ENCODE results near the gene ZFYVE9.

ZFYVE9 gene

DNA sequence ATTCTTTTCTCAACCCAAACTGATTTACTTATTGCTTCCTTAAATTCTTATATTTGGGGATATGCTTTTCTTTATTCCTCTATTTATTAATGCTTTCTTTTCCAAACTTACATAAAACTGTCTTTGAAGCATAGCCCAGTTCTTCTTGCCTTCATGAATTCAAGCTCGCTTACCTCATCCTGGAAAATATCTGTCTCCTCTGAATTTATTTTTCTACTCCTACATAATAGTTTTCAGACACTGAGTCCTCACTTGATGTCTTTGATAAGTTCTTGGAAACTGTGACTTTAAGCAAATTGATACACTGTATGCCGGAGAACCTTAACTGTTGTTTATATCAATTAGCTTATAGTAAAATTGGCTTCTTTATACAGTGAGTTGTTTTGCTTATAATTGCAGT lies 93.8 kb downstream of the ZFYVE9 start:
- in situ Hi-C loops (cut with HindIII; ENCODE audit: low sequenced_read_pairs) = loop anchor here (10.0 kb wide), 1 partner anchor 49 kb away; no protein-coding TSS in a partner anchor

DNA sequence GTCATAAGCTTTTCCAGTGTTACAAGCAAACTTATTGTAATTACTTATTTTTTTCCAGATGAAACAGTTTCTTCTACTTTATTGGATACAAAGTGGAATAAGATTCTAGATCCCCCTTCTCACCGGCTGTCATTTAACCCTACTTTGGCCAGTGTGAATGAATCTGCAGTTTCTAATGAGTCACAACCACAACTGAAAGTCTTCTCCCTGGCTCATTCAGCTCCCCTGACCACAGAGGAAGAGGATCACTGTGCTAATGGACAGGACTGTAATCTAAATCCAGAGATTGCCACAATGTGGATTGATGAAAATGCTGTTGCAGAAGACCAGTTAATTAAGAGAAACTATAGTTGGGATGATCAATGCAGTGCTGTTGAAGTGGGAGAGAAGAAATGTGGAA lies 95.5 kb downstream of the ZFYVE9 start:
- in situ Hi-C loops (cut with HindIII; ENCODE audit: low sequenced_read_pairs) = loop anchor here (10.0 kb wide), 1 partner anchor 47 kb away; no protein-coding TSS in a partner anchor

DNA sequence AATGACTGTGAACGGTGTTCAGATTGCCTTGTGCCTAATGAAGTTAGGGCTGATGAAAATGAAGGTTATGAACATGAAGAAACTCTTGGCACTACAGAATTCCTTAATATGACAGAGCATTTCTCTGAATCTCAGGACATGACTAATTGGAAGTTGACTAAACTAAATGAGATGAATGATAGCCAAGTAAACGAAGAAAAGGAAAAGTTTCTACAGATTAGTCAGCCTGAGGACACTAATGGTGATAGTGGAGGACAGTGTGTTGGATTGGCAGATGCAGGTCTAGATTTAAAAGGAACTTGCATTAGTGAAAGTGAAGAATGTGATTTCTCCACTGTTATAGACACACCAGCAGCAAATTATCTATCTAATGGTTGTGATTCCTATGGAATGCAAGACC lies 96.6 kb downstream of the ZFYVE9 start:
- in situ Hi-C loops (cut with HindIII; ENCODE audit: low sequenced_read_pairs) = loop anchor here (10.0 kb wide), 1 partner anchor 46 kb away; no protein-coding TSS in a partner anchor

DNA sequence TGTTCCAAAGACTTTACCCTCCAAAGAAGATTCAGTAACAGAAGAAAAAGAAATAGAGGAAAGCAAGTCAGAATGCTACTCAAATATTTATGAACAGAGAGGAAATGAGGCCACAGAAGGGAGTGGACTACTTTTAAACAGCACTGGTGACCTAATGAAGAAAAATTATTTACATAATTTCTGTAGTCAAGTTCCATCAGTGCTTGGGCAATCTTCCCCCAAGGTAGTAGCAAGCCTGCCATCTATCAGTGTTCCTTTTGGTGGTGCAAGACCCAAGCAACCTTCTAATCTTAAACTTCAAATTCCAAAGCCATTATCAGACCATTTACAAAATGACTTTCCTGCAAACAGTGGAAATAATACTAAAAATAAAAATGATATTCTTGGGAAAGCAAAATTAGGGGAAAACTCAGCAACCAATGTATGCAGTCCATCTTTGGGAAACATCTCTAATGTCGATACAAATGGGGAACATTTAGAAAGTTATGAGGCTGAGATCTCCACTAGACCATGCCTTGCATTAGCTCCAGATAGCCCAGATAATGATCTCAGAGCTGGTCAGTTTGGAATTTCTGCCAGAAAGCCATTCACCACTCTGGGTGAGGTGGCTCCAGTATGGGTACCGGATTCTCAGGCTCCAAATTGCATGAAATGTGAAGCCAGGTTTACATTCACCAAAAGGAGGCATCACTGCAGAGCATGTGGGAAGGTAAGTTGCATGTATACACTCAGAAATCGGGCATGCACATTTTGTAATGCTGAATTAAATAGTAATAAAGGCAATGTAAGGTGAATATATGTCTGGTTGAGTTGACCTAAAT lies 97.2 kb downstream of the ZFYVE9 start:
- in situ Hi-C loops (cut with HindIII; ENCODE audit: low sequenced_read_pairs) = loop anchor here (10.0 kb wide), 1 partner anchor 46 kb away; no protein-coding TSS in a partner anchor

DNA sequence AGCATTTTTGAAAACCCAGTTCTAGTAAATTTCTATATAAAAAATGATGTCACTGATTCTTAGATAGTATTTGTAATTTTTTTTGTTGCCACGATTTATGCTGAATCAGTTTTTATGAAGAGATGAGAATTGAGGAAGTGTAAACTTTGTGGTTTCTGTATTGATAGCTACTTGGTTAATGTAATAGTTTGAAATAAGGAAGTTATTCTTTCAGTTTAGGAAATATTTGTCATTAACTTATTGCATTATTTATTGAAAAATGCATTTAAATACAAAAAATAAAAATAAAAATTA lies 97.8 kb downstream of the ZFYVE9 start:
- in situ Hi-C loops (cut with HindIII; ENCODE audit: low sequenced_read_pairs) = loop anchor here (10.0 kb wide), 1 partner anchor 45 kb away; no protein-coding TSS in a partner anchor

DNA sequence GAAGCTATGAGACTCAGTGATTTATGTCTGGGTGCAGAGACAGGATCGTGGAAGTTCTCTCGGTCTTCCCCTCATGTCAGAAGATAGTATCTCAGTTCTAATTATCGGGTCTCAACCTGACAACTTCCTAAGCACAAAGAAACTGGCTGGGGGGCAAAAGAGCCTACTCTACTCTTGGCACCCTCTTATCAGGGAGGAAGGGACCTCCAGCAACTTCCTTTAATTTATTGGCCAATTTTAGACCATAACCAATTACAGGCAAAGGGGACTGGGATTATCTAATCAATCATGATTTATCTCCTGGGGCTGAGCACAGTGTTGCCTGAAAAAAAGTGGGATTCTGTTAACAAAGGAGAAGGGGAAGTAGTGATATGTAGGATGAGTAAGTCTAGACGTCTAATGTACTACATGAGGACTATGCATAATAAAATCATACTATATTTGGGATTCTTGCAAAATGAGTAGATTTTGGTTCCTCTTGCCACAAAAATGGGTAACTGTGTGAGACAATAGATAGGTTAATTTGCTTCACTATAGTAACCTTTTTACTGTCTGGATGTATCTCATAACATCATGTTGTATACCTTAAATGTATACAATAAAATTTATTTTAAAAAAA lies 98.8 kb downstream of the ZFYVE9 start:
- in situ Hi-C loops (cut with HindIII; ENCODE audit: low sequenced_read_pairs) = no loop called here

DNA sequence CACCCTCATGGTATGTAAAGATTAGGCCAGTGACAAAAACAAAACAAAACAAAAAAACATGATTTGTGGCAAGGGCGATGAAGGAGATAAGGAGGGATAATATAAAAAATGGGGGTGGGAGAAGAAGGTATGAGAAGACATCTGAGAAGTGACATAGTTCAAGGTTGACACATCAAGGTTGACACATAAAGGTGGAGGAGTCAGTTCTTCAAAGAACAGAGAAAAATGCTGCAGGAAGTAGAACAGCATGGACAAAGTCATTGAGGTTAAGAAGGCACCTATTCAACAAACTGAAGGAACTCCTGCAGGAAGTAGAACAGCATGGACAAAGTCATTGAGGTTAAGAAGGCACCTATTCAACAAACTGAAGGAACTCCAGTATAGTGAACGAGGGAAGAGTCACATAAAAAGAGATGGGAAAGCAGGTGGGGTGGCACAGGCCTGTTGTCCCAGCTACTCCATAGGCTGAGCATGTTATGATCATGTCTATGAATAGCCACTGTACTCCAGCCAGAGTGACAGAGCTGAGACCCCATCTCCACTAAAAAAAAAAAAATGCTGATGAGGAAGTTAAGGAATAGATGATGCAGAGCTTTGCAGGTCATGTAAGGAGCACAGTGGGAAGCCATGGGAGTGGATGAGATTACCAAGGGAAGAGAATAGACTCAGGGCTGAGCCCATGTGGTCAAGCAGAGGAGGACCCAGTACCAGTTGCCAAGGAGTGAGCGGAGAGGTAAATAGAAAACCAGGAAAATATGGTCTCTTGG lies 101.5 kb downstream of the ZFYVE9 start:
- in situ Hi-C loops (cut with HindIII; ENCODE audit: low sequenced_read_pairs) = no loop called here

DNA sequence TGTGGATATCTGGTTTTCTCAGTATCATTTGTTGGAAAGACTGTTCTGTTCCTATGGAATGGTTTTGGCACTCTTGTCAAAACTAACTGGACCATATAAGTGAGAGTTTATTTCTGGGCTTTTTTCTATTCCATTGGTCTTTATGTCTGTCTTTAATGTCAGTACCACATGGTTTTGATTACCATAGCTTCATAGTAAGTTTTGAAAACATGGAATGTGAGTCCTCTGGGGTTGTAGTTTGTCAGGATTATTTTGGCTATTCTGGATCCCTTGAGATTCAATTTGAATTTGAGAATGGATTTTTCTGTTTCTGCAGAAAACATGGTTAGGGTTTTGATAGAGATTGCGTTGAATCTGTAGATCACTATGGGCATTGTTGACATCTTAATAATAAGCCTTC lies 107.9 kb downstream of the ZFYVE9 start:
- in situ Hi-C loops (cut with HindIII; ENCODE audit: low sequenced_read_pairs) = no loop called here

DNA sequence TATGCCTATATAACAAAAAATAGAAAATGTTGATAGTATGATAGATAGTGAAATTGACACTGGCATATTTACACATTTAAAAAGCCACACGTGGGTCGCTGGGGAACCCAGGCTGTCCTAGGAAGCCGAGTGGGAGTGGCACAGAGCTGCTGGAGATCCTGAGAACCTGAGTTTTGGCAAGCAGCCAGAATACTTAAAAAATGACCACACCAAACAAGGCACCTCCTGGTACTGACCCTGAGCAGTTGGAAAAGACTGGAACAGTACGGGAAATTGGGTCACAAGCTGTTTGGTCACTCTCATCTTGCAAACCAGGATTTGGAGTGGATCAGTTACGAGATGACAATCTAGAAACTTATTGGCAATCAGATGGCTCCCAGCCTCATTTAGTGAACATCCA lies 111.5 kb downstream of the ZFYVE9 start:
- in situ Hi-C loops (cut with HindIII; ENCODE audit: low sequenced_read_pairs) = no loop called here

DNA sequence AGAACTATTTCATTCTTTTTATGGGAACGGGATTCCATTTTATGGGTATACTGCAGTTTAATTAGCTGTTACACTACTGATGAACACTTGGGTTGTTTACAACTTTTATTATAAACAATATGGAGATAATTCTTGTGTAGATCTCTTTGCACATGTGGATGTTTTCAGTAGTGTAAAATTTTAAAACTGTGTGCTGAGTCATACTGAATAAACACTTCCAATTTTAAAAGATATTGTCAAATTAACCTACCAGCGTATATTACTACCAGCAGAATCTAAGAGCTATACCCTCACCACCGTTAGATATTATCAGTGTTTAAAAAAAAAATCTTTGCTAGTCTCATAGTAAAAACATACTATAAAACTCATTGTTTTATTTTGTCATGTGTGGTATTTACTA lies 118.0 kb downstream of the ZFYVE9 start:
- in situ Hi-C loops (cut with HindIII; ENCODE audit: low sequenced_read_pairs) = no loop called here

DNA sequence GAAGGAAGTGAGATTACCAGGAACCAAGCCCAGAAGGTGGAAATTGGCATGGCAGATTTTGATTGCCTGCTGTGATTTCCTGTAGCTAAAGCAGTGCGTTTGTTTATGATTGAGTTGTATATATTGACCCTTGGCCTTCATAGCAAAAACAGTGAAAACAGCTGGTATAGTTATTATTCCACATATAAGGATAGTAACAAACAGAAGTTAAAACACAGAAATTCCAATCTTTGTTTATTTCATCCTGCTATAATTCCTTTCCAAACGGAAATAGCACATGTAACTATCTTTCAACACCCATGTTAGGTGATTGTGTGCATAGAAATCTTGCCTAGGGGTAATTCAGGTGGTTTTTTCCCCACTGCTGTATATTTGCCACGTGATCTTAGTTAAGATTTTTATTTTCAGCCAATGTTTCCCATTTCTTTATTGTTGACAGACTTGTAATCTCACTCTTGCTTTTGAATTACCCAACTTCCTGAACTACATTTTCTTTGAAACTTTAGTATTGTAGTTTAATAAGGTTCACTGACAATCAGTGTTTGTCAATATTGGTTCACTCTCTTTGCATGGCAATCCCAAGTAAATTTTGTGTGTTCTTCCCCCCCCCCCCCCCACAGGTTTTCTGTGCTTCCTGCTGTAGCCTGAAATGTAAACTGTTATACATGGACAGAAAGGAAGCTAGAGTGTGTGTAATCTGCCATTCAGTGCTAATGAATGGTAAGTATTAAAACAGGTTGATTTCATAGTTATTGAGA lies 121.4 kb downstream of the ZFYVE9 start:
- in situ Hi-C loops (cut with HindIII; ENCODE audit: low sequenced_read_pairs) = no loop called here

DNA sequence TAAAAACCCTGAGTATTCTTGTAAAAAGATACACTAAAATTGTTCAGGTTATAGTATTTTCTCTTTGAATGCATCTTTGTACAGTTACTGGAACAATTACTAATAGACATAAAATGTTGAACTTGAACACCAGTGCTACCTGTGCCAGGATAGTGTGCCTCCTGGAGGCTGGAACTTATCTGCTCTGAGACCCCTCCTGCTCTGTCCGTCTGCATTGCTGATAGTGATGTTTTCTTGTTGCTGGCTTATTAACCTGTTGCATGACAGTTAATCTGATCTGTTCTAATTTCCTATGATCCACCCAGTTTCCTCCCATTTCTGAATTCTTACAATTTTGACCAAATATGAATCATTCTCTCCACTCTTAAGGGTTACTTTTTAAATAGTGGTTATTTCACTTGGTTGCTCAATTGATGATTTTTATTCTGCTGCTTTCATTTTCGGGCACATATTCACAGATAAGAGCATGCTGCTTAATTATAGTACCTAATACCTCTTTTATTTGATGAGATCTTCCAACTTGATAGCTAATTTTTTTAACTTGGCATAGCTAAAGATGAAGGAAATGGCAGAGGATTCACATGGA lies 122.7 kb downstream of the ZFYVE9 start:
- in situ Hi-C loops (cut with HindIII; ENCODE audit: low sequenced_read_pairs) = no loop called here

DNA sequence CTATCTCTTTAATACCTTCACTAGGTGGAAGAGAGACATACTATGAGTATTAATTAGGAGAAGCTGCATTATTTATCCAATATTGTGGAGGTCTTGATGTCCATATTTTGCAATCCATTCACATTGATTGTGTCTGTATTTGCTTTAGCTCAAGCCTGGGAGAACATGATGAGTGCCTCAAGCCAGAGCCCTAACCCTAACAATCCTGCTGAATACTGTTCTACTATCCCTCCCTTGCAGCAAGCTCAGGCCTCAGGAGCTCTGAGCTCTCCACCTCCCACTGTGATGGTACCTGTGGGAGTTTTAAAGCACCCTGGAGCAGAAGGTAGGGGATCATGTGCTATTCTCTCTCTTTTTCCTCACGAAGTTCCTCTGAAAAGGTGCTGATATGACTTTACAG lies 124.6 kb downstream of the ZFYVE9 start:
- in situ Hi-C loops (cut with HindIII; ENCODE audit: low sequenced_read_pairs) = no loop called here

DNA sequence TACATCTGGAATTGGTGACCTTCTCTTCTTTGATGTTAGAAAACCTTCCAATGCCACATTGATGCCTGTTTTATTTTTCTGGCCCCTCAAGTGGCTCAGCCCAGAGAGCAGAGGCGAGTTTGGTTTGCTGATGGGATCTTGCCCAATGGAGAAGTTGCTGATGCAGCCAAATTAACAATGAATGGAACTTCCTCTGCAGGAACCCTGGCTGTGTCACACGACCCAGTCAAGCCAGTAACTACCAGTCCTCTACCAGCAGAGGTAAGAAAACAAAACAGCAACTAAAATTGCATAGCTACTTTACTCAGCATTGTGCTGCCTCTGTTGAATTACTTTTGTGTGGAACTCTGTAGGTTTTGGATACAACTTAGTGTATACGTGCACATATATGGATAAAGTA lies 126.5 kb downstream of the ZFYVE9 start:
- in situ Hi-C loops (cut with HindIII; ENCODE audit: low sequenced_read_pairs) = no loop called here

DNA sequence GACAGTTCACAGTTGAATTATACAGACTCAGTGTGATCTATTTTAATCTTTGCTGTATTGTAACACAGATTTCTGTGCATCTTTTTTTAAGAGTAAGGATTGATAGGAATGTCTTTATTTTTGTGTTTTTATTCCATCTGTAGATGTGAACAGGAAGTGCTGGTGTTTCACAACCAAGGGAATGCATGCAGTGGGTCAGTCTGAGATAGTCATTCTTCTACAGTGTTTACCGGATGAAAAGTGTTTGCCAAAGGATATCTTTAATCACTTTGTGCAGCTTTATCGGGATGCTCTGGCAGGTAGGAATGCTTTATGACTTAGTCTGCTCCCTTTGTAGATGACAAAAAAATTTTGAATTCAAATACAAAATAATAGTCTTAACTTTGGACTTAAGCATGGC lies 139.6 kb downstream of the ZFYVE9 start:
- in situ Hi-C loops (cut with HindIII; ENCODE audit: low sequenced_read_pairs) = loop anchor here (10.0 to 25.0 kb wide), 2 partner anchors 47 to 119 kb away; no protein-coding TSS in a partner anchor

DNA sequence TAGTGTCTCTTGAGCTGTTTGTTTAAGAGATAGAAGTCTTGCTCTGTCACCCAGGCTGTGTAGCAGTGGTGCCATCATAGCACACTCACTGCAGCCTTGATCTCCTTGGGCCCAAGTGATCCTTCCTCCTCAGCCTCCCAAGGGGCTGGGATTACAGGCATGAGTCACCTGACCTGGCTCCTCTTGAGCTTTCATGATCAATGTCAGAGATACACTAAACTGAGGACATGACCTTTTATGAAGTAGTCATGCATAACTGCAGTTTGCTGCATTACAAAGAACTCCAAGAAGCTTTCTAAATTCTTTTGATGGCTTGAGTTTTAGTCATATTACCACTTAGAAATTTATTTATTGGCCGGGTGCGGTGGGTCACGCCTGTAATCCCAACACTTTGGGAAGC lies 146.4 kb downstream of the ZFYVE9 start:
- in situ Hi-C loops (cut with HindIII; ENCODE audit: low sequenced_read_pairs) = loop anchor here (10.0 to 25.0 kb wide), 2 partner anchors 53 to 126 kb away; no protein-coding TSS in a partner anchor

DNA sequence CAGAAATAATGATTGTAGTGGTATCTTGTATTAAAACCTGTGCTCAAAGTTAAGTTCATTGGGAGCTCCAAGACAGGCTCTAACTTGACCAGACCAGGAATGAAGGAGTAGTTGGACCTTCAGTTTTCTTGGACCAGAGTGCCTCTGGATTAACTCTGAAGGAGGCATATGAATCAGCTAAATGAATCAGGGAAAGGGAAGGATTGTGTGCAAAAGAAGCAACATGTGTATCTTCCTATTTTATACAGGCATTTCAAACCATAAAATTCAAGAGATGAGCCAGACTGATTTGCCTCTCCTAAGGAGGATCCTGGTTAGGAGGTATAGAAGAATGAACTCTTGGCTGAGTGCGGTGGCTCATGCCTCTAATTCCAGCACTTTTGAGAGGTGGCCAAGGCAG lies 152.7 kb downstream of the ZFYVE9 start:
- in situ Hi-C loops (cut with HindIII; ENCODE audit: low sequenced_read_pairs) = loop anchor here (25.0 kb wide), 1 partner anchor 132 kb away; no protein-coding TSS in a partner anchor

DNA sequence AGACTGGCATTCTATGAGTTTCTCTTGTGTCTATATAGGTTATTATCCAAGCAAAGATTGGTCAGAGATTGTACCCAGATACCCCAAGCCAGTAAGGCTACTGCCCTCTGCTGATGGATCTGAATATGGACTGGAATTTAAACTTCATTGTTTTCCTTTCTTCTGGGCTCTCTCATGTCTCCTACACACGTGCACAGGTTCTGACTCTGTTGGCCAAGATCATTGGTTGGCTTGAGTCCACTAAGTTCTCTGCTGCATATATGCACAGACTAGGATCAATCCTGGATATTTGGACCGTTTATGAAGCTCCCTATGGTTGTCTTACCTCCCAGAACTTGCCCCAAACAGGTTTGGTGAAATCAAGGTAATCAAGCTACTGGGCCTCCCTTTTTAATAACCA lies 154.5 kb downstream of the ZFYVE9 start:
- in situ Hi-C loops (cut with HindIII; ENCODE audit: low sequenced_read_pairs) = loop anchor here (25.0 kb wide), 1 partner anchor 134 kb away; no protein-coding TSS in a partner anchor

DNA sequence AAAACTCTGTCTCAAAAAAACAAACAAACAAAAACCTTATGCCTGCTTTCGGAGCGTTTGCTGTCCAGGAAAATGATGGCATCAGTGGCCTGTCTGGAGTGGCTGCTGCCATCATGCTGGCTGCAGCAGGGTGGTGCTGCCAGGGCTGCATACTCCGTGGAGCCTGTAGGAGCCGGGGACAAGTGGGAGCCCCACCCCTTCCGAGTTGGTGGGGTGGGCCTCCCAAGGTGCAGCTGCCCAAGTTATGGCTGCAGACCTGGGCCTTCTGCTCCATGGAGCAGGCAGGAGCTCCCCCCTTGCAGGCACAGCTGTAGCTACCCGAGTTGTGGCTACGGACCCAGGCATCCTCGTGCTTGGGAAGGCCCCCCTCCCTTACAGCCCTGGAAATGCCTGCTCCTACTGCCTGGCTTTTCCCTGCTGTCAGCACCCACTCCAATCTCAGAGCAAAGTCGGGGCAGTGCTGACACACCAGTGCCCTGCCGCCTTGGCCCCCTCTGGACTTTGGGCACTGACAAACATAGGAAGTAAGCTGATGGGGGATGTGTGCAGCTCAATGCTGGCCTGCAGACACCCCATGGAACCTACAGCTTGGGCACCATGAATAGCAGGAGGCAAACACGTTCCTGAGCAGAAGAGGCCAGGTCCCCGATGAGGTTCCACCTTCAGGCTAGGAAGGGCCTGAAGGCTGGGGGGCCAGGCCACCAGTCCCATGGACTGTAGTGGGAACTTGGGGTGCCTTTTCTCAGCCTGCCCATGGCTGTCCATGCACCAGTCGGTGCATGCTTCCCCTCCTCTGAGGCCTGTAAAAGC lies 163.7 kb downstream of the ZFYVE9 start:
- in situ Hi-C loops (cut with HindIII; ENCODE audit: low sequenced_read_pairs) = no loop called here

All from DLD1 (cell line).